ENCODE data around the gene IGF1.

Gene IGF1

DNA sequence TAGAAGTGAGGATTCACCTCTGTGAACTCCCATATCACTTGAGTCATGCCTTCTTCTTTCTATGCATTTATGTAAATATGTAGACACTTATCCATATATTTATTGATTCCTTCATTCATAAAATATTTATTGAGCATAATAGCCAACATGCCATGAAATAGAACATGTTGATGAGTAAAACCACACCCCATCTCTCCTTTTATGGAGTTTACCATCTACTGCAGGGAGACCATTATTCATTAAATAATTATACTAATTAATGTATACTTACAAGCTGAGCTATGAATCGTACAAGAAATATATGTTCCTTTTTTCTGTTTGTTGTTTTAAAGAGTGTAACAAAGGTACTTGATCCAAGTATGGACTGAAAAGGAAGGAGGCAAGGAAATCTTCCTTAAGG is 17.4 kb upstream of the IGF1 start:
- DNase-seq (ENCODE audit: low read depth in 2 of 2) = no peak

DNA sequence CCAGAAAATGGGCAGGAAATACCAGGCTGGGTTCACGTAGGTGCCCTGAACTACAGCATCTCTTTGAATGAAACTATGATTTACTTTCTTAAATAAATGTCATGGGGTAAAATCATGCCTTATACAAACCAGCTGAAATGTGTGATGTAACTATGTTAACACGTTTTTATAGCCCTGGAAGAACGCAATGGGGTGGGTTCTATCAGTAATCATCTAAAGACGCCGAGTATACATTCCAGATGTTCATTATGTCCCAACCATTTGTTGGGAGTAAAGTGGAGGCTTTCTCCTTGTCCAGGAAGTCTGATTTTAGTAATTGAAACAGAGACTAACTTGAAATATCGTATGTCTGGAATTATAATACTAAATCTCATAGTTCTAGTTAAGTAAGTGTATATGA is 16.2 kb upstream of the IGF1 start:
- no peak for DNase-seq (ENCODE audit: low read depth in 2 of 2)

DNA sequence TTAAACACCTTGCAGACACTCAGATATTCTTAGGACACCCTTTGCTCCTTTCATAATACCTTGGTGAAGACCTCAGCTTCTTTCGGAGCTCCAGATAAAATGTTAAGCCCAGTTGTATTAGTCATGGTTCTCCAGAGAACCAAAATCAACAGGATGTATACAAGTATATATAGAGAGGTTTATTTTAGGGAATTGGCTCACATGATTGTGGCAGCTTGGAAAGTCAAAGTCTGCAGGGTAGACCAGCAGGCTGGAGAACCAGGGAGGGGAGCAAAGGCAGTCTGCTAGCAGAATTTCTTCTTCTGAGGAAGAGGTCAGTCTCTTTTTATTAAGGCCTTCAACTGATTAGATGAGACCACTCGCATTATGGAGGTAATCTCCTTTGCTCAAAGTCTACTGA is 6.9 kb upstream of the IGF1 start:
- no peak for DNase-seq (ENCODE audit: low read depth in 2 of 2)

DNA sequence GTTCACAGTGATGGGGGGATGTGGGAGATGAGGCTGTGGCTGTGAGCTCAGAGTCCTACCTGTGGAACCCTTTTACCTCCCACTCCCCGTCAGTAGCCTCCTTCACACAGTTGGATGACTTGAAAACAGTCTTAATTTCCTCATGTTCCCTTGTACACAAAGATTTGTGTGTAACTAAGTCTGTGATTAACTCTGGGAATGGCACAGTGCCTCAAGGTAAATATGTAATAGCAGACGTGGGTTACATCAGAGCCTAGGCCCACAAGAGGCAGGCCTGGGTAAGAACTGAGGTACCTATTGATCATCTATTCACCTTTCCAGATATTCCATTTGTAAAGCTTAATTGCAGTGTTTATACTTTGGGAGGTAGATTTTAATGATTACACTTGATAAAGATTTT is 5.8 kb upstream of the IGF1 start:
- DNase-seq (ENCODE audit: low read depth in 2 of 2) = no peak

DNA sequence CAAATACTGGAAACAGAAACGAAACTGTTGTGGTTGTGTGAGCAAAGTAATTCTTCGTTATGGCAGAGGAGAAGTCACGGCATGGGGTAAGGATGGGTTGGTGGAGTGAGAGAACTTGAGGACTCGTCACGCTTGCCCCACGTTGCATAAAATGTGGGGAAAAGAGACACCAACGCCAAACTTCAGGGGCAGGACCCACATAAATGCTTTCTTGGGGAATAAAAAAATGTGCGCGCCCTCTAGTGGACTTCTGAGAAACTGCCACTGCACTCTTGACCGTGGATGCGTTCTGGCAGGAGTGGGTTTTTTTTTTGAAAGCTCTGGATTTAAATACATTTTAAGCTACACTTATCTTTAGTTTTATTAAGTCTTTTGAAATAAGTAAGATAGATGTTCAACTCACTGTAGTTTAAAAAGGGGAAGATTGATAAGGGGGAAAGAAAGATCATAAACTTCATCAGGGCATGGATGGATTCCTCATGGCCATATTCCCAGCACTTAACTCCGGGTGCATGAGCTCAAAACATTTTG is 4.1 kb upstream of the IGF1 start:
- peak; percentile 21 to 52 for DNase-seq (ENCODE audit: low read depth in 2 of 2)

DNA sequence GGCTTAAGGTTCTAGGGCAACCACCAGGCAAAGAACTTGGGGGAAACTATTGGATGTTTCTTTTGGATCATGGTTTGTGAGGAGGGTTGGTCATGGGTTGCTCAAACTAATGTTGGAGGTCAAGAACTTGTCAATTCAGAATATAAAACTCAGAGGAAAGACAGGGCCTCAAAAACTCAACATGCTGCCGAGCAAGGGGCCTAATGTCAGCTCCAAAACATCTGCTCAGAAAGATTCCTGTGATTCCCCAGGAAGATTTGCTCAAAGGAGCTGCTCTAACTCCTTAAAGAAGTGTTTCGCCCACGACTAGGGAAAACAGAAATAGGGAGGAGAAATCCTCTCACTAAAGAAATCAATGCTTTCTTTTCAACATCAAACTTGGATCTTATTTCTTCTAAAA is 3.7 kb upstream of the IGF1 start:
- DNase-seq (ENCODE audit: low read depth in 2 of 2) = no peak

DNA sequence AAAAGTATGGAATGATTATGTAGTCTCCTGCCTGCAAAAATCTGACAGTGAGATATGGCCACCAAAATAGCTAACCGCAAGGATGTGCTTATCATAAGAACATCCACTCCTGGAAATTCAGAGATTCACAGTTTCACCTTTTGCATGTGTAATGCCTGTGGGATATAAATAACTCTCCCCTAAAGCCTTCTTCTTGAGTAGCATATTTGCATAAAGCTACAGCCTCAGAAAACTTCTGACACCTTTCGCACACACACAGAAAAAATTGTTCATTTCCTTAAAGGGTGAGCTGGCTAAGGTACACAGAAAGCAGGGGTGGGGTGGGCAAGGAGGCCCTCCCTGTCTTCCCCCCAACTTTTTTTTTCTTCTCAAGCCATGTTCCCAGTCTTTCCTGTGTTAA is 3.1 kb upstream of the IGF1 start:
- no peak for DNase-seq (ENCODE audit: low read depth in 2 of 2)

DNA sequence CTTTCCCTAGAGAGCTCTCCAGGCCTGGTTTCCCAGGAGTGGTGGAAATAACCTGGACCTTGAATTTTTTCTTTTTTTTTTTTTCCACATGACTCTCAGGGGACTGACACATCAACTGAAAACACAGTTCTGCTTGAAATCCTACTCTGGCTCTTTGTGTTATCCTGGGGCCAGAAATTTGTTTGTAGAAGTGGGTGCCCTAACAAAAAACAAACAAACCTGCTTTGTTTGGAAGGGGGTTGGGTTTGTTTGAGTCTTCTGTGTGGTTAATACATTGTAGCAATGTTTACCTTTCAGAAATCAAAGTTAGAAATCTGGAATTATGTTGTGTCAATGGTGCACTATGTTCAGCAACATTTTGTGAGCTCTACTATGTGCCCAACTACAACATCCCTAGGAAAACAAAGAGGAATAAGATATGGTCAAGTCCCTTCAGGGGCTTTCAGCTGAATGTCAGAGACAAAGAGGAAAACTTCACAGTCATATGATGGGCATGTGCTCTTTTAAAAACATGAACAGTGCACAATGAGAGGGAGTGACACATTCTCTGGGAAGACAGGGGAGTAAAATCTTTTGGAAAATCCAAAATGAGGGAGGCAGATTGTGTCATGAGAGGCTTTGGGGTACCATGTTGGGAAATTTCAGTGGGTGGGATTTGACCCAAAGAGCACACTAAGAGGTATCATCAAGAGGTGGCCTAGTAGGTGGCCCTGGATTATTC is 1.5 kb upstream of the IGF1 start:
- DNase-seq (ENCODE audit: low read depth in 2 of 2) = no peak

DNA sequence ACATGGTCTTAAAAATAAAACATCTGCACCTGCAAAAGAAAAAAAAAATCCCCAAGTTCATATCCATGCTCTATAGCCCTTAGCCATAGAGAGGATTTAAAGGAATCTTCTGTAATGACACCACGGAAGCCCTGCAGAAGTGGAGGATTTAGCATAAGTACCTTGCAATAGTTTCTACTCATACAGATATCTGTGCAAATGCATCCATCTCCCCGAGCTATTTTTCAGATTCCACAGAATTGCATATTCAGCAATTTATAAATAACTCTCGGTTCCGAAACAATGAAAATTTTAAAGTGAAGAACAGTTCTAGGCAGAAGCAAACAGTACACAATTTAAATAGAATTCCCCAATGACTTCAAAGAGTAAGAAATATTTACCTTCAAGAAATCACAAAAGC is 424 bp downstream of the IGF1 start:
- DNase-seq (ENCODE audit: low read depth in 2 of 2) = no peak

DNA sequence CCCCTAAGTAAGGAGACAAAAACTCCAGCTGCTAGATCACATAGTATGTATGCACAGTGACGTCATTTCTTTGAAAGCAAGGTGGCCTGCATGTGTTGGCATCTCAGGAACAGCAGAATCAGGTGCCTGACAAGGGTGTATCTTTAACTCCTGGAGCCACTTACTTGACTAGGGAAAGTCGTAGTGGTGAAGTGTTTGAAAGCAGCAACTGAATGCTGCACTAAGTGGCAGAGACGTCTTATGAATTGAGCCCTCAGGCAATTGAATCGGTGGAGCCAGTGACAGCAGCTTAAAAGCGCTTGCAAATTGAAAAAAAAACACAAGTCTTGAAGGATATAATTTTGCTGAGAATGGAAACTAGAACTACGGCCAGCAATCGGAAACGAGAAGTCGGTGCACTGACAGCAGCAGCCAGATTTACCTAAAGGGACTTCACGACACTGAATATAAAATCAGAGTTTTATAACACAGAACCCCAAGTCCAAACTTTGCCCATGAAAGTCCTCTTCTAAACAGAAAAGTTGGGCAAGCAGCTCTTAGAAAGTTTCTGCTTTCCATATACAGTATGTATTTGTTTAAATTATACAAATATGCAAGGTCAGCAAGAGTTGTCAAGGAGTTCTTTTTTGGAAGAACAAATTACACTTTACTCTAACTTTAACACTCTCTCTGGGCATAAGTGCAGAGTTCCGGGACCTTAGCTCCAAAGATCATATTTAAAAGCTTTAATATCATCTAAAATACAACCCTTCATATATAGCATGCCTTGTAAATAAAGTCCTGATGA is 1.1 kb downstream of the IGF1 start:
- no peak for DNase-seq (ENCODE audit: low read depth in 2 of 2)

DNA sequence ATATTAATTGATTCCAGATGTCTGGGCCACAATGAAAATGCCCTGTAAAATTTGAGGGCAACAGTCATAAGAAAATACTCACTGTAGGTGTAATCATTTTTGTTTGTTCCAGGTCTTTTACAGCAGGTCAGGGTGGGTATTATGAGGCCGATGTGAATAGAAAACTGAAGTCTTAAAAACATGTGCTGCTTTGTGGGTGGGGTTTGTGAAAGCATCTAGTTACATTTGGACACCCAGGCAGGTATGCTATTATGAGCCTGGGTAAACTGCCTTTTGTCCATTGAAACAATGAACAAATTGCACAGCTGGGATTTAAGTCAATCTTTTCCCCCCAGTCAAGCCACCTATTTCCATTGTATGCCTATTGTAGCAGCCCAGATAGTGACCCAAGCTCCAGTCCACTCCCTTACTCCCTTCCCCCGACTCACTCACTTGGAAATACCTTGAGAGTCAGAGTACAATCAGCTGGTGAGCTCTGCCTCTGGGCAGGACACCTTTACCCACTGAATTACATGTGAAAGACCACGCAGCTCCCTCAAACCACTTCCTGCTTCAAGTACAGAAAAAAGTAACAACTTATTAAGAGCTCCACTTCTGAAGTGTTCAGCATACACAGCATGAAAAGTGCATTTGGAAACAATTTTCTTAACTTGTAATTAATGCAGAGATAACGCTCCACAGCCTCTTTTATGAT is 1.8 kb downstream of the IGF1 start:
- no peak for DNase-seq (ENCODE audit: low read depth in 2 of 2)

DNA sequence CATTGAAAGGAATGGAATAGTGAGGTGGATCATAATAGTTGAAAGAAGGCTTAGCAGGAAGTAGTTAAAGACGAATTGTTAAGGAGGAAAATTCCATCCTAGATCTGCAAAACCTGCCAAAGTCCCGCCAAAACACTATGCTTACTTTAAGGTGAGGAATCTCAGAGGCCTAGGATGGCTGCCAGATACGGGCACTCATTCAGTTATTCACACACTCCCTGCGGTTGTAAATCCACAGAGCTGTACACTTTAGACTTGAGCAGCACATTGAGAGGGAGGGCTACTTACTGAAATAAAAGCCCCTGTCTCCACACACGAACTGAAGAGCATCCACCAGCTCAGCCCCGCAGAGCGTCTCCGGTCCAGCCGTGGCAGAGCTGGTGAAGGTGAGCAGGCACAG is 5.0 kb downstream of the IGF1 start:
- DNase-seq (ENCODE audit: low read depth in 2 of 2) = no peak

DNA sequence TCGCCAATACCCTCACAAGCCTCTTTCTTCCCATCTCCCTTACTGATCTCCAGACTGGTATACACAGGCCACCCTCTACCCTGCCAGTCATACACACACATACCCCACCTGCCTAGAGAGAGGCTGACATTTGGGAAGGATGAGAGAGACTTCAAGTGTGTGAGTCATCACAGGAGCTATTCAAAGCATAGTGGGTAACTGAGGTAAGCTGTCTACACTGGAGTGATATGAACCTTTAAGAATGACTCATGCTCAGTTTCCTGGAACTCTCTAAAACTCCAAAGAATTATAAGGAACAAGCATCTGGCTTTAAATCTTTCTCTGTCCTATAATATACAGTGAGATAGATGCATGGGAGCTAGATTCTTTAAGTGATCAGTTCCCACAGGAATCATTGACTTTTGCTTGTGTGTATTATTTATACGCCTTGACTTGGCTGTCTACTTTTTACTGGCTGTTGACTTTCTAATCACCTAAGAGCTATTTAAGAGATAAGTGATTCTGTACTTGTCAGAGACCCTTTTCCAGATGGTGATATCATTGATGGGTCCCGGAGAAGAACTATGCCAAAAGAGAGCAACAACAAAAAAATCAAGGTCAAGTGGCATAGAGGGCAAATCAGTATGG is 5.8 kb downstream of the IGF1 start:
- no peak for DNase-seq (ENCODE audit: low read depth in 2 of 2)

DNA sequence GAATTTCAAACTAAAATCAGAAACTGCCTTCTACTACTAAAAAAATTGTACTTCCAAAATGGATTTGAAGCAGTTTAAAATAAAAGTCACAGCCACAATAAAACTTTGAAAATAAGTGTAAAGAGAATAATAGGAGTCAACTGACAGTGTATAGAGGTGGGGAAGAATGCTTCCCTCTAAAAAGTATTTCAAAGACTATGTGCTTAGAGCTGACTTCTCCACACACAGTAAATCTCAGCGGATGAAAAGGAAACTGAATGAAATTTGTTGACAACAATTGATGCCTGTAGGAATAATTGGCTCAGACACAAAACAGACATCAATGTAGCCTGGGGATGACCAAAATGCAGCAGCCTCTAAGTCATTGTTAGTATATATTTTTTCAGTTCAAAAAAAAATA is 7.9 kb downstream of the IGF1 start:
- DNase-seq (ENCODE audit: low read depth in 2 of 2) = no peak

DNA sequence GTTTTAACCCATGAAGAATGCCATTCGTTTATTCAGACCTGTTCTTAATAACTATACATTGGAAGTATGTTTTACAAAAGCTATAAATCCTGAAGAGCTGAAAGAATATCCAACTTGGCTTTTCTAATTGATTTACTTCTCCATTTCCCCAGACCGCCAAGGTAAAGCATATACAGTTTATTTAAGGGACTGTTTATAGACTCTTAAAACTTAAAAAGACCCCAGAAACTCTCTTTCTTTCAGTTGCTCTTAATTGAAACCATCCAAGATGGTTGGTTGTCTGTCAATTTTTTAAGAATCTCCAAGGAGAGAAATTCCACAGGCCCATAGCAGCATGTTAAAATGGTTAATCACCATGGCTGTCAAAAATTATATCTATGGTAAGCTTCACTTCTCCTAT is 8.8 kb downstream of the IGF1 start:
- DNase-seq (ENCODE audit: low read depth in 2 of 2) = no peak

DNA sequence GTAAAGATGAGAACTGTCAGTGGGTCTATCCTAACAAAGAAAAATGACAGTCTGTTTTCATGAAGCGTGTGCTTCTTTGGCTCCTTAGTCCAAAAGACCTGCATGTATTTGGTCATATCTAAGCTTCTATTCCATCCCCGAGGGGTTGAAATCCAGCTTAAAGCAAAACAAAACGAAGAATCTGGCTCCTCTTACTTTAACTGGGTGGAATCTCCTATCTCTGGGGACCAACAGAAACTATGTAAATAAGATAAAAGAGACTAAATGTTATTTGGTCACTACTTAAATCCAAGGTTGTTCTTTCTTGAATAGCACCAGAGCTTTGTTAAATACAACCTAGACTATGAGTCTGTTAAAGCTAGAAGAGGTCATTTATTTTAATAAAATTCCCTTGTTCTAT is 9.4 kb downstream of the IGF1 start:
- DNase-seq (ENCODE audit: low read depth in 2 of 2) = no peak

DNA sequence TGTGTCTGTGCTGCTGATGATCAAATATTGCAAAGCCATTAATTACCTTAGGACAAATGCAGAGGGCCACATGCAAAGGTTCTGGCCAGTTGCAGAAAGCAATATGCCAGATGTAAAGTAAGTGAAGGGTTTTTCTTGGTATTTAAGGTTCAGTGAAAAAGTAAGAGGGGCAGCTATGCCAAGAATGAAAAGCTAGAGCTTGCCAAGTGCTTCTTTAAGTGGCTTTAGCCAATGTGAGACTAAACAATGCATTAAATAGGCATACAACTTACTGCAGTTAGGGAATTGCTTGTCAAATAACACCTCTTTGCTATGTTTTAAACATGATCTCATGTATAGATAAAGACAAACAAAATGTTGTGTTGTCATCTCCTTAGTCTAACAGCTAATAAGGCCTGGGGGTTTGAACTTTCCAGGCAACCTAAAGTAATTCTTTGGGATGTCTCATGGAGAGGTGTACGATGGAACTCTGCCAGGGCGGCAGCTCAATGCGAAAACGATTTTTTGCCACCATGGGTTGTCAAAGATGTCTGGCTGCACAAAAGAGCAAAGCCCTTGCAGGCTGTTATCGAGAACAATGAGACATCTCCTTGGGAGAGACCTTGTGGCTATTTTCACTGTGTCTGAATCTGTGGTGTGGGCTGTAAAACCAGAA is 12.0 kb downstream of the IGF1 start:
- DNase-seq (ENCODE audit: low read depth in 2 of 2) = no peak

DNA sequence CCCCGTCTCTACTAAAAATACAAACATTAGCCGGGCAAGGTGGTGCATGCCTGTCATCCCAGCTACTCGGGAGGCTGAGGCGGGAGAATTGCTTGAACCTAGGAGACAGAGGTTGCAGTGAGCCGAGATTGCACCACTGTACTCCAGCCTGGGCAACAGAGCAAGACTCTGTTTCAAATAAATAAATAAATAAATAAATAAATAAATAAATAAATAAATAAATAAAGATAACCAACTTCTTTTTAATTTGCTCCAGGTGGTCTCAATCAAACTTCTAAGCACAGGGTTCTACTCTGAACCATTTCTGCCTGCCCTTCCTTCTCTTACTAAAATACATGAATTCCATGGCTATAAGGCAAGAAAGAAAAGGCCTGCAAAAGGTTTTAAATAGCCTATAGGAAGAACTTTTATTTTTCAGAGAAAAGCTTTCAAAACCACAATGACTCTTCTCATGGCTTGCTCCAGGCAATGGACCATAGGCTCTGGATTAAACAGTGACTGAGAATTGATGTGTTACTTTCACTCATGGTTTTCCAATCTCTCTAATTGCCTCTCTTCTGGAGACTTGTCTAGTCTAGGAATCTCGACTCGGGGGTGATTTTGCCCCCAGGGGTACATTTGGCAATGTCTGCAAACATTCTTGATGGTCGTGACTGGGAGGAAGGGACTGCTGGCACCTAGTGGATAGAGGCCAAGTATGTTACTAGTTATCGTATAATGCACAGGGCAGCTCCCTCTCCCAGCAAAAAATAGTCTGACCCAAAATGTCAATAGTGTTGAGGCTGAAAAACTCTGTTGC is 14.4 kb downstream of the IGF1 start:
- no peak for DNase-seq (ENCODE audit: low read depth in 2 of 2)

DNA sequence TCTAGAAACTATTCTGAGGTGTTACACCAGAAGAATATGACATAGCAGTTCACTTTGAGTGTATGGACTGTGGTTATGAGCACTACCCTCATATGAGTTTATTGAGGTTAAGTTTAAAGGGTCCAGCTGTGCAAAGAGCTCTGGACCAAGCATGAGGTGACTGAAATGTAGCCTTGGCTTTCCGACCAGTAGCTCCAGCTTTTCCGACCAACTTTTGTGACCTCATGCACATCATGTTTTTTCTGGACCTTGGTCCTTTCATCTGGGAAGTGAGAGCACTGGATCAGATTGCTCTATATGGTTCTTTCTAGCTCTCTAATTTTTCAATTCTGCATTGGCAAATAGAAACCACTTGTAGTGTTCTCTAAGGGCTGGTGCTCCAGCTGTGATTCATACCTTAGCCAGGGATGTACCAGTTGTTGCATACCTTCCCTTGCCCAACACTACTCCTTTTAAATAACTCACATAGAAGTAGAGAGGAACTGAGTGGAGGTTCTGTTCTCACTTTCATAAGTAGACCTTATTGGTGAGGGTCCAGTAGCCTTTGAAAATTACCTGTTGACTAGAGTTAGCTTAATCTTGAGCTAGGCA is 16.6 kb downstream of the IGF1 start:
- no peak for DNase-seq (ENCODE audit: low read depth in 2 of 2)

DNA sequence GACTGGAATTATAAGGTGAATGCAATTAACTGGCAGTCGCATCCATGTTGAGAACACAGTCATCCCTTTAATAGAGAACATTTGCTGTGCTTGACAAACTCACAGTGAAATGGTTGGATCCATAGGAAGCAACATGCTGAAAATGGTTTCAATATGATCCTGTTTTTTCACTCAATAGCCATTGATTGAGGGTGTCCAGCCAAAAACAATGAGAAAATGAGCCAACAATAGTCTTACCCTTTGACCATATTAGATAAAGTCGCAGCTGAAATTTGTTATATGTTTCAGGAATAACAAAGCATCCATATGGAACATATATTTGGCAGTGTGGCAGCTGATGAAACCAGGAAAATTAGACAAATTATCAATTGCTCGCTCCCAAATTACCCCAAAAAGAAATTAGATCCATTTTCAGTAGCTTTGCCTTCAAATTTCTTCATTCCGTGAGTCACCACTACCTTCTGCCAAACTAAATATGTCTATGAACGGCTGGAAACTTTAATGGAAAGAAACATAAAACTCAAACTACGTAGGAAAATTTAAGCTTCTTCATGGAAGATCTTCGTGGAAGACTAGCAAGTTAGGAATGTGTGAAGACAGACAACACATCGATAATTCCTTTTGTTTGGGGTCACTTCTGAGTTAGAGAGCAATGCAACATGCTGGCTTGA is 17.4 kb downstream of the IGF1 start:
- DNase-seq (ENCODE audit: low read depth in 2 of 2) = no peak
